Lower lobe of right lung (tissue), 2 donors: ENCODE data around the gene VPS29. TPM values are rescaled to one million over a fixed set of nuclear protein-coding genes. Genes with fewer than 3 reads are reported as not detected.

Source experiments
- ATAC-seq, 2 donors: fragments of 200-7000 bp; cut with Tn5 transposase; one replicate each; pipeline ENCODE4 v1.9.1; 2020 to 2022; ENCODE audit warnings: mild to moderate bottlenecking in 2 of 2, moderate library complexity in 2 of 2
- DNase-seq: peaks from one replicate; pipeline ENCODE4 v3.0.0-alpha.2; 2020
- H3K27ac ChIP-seq: fragments of 200-600 bp; one replicate; pipeline ENCODE4 v1.8.0; 2022
- H3K27me3 ChIP-seq: fragments of 200-600 bp; one replicate; pipeline ENCODE4 v1.8.0; 2022; ENCODE audit warnings: low read depth
- H3K36me3 ChIP-seq: fragments of 200-600 bp; one replicate; pipeline ENCODE4 v1.8.0; 2022; ENCODE audit warnings: mild to moderate bottlenecking
- H3K4me1 ChIP-seq: fragments of 200-600 bp; one replicate; pipeline ENCODE4 v1.8.0; 2022
- H3K4me3 ChIP-seq: fragments of 200-600 bp; one replicate; pipeline ENCODE4 v1.8.0; 2022; ENCODE audit warnings: mild to moderate bottlenecking
- H3K9me3 ChIP-seq: fragments of 200-600 bp; one replicate; pipeline ENCODE4 v1.8.0; 2022
- intact Hi-C: fragments of 100-400 bp; cut with DNase I; formaldehyde crosslinking; loops from one replicate; pipeline ENCODE4 v1.11.0; 2022
- long read RNA-seq: library from polyadenylated mRNA; unstranded; transcript quantifications from one replicate; pipeline ENCODE4 v2.0.0, GENCODE V29; 2021
- total RNA-seq: library from RNA; stranded (reverse); fragmentation: NEBNext Ultra II Directional; extraction: Animal tissue kit (Norgen Biotek cat#: 25700); gene quantifications from one replicate; pipeline ENCODE4 v1.2.1, GENCODE V29; 2021
- TF ChIP-seq, protein P1 (sequence below): fragments of 200-600 bp; IDR thresholded peaks from one replicate; pipeline ENCODE4 v1.8.0; 2022; ENCODE audit warnings: antibody characterized with exemption, mild to moderate bottlenecking
- donor health status: DM: no; HTN: yes; CAD: no; lungs with severe emphysema.

The VPS29 gene
- 102 TPM for total RNA-seq
- long read RNA-seq, transcript VPS29-206 (4 exons, 1,523 nt) = major isoform, 79 of 141 reads
- long read RNA-seq, transcript VPS29-208 (2 exons, 810 nt) = minor isoform, 5 of 141 reads
- long read RNA-seq, partial matches to known transcripts = 1 of 141 reads
- long read RNA-seq, other reads (novel, unspliced or antisense) = 53 of 141 reads

DNA sequence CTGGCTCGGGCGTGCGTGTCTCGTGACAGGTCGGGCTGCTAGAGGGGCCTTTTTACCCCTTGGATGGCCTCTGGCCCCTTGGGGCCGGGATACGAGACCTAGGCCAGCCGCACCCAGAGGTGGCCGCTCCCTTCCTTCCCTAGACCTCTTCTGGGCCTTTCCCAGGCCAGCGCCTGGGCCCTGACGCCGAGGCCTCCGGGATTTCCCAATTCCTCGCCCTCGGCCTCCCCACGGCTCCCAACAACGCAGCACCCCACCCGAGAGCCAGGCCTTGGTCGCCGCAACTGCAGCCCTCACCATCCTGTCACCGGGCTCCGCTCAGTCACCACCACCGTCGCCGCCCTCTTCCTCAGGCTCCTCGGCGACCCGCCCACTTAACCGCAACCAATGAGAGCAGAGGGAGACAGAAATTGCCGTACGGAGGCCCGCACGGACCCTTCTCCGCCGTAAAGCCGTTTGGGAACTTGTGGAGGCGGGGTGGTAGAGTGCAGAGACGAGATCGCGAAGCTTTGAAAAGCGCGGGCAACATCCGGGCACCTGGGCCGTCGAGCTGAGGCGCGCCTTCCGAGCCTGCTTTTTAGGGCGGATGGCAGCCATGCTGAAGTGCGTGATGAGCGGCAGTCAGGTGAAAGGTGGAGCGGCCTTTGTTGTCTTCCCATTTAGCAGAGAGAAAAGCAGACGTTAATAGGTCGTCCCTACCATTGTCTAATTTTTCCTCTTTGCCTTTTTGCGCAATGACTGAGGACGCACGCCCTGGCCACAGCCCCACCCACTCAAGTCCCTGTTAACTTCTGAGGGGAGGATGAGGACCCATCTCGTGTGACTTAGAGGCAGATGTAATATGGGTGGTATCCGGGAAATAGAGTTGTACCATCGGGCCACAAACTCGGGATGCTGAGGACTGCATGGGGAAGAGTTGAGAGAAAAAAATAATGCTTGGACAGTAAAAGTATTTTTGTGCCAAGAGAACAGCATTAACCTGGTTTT is at the start of gene VPS29, which contains the start of gene RAD9B:
Gene VPS29, minus strand, starts transcription at position 360 of the 987 bp plus-strand sequence. Its CDS starts 60 bp downstream, at position 300.
Gene RAD9B, plus strand, starts transcription at position 580 of the 987 bp plus-strand sequence. Its CDS starts 7 bp downstream, at position 587.
- peaks cover 39% of the 10 kb centered on the region for H3K4me1 ChIP-seq
- TF ChIP-seq, protein P1, sequence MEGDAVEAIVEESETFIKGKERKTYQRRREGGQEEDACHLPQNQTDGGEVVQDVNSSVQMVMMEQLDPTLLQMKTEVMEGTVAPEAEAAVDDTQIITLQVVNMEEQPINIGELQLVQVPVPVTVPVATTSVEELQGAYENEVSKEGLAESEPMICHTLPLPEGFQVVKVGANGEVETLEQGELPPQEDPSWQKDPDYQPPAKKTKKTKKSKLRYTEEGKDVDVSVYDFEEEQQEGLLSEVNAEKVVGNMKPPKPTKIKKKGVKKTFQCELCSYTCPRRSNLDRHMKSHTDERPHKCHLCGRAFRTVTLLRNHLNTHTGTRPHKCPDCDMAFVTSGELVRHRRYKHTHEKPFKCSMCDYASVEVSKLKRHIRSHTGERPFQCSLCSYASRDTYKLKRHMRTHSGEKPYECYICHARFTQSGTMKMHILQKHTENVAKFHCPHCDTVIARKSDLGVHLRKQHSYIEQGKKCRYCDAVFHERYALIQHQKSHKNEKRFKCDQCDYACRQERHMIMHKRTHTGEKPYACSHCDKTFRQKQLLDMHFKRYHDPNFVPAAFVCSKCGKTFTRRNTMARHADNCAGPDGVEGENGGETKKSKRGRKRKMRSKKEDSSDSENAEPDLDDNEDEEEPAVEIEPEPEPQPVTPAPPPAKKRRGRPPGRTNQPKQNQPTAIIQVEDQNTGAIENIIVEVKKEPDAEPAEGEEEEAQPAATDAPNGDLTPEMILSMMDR = no peak
- no peaks in the 10 kb centered on the region for H3K27me3 ChIP-seq
- peak; percentile 99 for DNase-seq
- no peaks in the 10 kb centered on the region for H3K36me3 ChIP-seq
- peak within 1 kb of the TSS; percentile 96 for H3K4me3 ChIP-seq
- H3K9me3 ChIP-seq = no peaks in the 10 kb centered on the region
- peak; percentile 98 to 99 for ATAC-seq
- H3K27ac ChIP-seq = peak within 1 kb of the TSS; percentile 93
- intact Hi-C loops = no loop called here

DNA sequence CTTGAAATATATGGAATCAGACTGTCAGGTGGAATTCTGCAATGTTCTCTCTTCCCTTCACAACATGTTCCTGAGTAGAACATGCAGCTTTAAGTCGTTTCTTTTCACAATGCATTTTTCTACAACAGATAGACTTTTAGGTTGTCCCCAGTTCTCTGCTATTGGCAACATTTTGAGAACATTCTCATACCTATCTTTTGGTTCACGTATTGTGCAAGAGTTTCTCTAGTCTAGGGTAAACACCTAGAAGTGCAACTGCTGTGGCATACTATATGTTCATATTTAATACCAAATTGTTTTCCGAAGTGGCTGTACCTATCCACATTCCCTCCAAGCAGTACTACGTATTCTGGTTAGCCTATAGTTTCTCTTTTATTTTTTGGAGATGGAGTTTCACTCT is 49.1 kb upstream of the VPS29 start:
- no peak for DNase-seq
- Histone ChIP-seq H3K27me3 (no peaks in the 10 kb centered on the region), H3K4me1 (peaks cover 28% of the 10 kb centered on the region), H3K27ac (no peak overlapping the region), H3K4me3 (no peak overlapping the region), H3K9me3 (no peaks in the 10 kb centered on the region), H3K36me3 (peaks cover 21% of the 10 kb centered on the region)
- no peak for ATAC-seq
- TF ChIP-seq, protein P1 = no peak
- intact Hi-C loops = no loop called here

DNA sequence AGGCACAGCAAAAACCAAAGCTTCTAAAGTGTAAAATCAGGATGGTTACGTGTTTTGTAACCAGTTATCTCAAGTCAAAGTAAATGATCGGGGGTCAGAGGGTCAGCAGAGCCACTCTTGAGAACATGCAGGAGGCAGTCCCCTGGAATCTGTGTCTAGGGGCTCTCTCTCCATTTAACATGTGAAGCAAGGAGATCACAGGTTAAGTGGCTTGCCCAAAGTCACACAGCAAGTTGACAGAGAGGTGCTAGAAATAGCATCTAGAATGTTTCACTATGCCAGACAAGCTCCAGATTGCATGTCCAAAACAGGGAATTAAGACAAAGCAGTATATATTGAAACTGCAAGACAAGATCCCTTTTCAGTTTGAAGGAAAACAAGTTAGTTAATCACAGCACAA is 47.8 kb upstream of the VPS29 start:
- Histone ChIP-seq H3K27ac (no peak overlapping the region), H3K4me3 (no peak overlapping the region), H3K36me3 (peaks cover 33% of the 10 kb centered on the region), H3K27me3 (no peaks in the 10 kb centered on the region), H3K9me3 (no peaks in the 10 kb centered on the region), H3K4me1 (peaks cover 26% of the 10 kb centered on the region)
- TF ChIP-seq, protein P1 = no peak
- DNase-seq = no peak
- no peak for ATAC-seq
- intact Hi-C loops = no loop called here

DNA sequence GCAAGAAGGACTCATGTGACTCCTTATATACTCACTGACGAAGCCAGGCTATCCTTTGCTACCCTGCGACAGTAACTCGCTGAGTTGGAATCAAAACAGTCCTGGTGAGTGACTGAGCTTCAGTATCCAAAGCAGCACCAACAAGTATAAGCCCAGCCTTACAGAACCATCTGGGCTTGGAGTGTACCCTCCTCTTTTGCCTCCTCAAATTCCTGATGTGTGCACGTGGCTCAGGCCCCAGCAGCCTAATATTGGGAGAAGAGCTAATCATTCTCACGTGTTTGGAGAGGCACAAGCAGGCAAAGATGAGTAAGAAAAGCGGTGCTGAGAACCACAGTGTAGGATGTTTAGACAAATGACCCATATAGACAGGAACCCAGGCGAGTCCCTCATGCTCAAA is 46.8 kb upstream of the VPS29 start:
- Histone ChIP-seq H3K9me3 (no peaks in the 10 kb centered on the region), H3K4me3 (no peak overlapping the region), H3K36me3 (peaks cover 38% of the 10 kb centered on the region), H3K4me1 (peaks cover 29% of the 10 kb centered on the region), H3K27ac (no peak overlapping the region), H3K27me3 (no peaks in the 10 kb centered on the region)
- intact Hi-C loops = no loop called here
- TF ChIP-seq, protein P1 = no peak
- ATAC-seq = no peak
- no peak for DNase-seq

DNA sequence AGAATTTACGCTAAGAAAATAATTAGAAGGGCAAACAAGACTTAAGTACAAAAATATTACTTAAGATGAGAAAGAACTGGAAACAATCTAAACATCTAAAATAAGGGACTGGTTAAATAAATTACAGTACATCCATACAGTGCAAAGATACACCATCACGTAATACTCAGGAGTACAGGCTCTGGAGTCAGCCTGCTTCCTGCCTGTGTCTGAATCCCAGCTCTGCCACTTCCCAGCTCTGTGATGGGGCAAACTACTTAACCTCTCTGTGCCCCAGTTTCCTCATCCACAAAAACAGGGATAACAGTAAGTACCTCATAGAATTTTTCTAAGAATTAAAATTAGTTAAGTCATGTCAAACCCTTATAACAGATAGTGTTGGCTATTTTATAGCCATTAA is 45.2 kb upstream of the VPS29 start:
- Histone ChIP-seq H3K4me1 (peaks cover 43% of the 10 kb centered on the region), H3K27ac (no peak overlapping the region), H3K27me3 (no peaks in the 10 kb centered on the region)

More for the DNA sequence above, 45.2 kb upstream of the VPS29 start:
- H3K9me3 ChIP-seq = no peaks in the 10 kb centered on the region
- H3K4me3 ChIP-seq = no peak overlapping the region
- H3K36me3 ChIP-seq = peaks cover 38% of the 10 kb centered on the region
- DNase-seq (no peak), ATAC-seq (no peak)
- intact Hi-C loops = no loop called here
- TF ChIP-seq, protein P1 = no peak
